Stimulated activated naive CD4-positive, alpha-beta T cell treated with Interleukin-2 at 50 U/mL for 16 hours (primary cell): Measurements from ENCODE around the gene MICU2.

Experiments used
- DNase-seq: peaks from one replicate; lab custom pipeline; 2025; lab: John Stamatoyannopoulos, UW

The MICU2 gene, protein sequence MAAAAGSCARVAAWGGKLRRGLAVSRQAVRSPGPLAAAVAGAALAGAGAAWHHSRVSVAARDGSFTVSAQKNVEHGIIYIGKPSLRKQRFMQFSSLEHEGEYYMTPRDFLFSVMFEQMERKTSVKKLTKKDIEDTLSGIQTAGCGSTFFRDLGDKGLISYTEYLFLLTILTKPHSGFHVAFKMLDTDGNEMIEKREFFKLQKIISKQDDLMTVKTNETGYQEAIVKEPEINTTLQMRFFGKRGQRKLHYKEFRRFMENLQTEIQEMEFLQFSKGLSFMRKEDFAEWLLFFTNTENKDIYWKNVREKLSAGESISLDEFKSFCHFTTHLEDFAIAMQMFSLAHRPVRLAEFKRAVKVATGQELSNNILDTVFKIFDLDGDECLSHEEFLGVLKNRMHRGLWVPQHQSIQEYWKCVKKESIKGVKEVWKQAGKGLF

GRCh38 chr13:21603531-21604448 lies at the start of gene MICU2:
Gene MICU2 (minus strand): TSS chr13:21604170. CDS start chr13:21604148, 22 bp downstream.
- peak; percentile 92 for DNase-seq

- DNase-seq, result no peak
Observed at GRCh38 chr13:21641629-21642028, 37.7 kb upstream of the MICU2 start.

DNA sequence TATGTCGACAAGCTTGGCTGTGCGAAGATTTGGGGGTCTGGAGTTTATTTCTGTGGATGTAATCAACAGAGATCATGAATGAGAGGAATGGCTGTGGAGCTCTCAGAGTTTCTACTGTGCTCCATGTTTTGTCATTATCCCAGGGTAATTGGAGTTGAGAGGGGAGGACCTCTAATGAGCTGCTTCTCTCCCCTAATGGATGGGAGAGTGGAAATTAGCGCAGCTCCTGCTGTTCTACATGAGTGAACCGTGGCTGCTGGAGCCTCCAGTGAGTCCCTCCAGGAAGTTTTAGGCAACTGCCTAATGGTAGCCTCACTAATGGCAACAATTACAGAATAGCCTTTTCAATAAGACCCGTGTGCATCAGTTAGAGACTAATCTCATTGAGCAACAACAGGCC lies 35.6 kb upstream of the MICU2 start:
- no peak for DNase-seq

GRCh38 chr13:21638319-21639282 lies 34.6 kb upstream of the MICU2 start:
- no peak for DNase-seq

DNA sequence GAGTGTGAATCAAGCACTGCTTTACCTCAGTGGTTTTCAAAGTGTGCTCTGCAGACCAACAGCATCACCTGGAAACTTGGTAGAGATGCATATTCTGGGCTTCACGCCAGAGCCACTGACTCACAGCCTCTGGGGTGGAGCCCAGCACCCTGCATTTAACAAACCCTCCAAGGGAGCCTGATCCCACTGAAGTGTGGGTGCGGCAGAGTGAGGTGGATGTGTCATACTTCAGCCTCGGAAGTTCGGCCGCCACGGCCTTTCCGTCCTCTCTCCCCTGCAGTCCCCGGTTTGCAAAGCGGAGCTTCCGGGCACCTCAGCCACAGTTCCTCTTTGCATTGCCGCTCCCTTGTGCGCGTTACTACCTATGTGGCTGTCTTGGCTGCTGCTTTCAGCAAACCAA lies 33.3 kb upstream of the MICU2 start:
- no peak for DNase-seq

- DNase-seq, result no peak
Observed at GRCh38 chr13:21636656-21637055, 32.7 kb upstream of the MICU2 start.

DNA sequence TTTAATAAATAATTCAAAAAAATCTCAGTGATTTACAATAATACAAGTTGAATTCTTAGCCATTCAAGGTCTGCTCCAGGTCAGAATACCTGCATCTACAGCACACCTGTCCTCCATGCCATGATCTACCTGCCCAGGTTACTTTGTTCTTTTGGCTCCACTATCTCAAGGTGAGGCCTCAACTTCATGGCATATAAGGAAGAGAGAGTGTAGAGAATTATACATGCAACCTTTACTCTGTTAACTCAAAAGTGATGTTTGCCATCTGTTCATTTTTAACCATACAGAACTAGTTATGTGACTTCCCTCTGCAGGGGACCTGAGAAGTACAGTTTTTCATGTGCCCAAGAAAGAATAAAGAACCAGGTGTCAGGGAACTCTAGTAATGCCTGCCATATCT lies 28.2 kb upstream of the MICU2 start:
- no peak for DNase-seq

GRCh38 chr13:21625366-21625765 lies 21.4 kb upstream of the MICU2 start:
- no peak for DNase-seq

DNA sequence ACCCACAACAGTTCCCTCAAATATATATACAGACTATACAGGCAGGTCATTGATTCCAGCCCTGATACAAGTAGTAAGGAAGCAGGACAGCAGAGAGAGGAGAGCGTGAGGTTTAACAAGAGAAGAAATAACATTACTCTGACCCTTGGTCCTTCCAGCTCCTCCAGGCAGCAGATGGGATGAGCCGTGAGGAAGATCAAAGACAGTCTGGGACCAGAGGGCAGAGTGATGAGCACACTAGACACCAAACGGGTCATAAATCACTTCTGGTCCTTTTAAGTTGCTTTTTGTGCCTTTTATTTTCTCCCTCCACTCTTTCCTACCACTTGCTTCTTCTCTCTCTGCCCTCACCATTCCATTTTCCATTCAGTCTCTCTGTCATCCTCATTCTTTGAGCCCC lies 16.9 kb upstream of the MICU2 start:
- DNase-seq, result no peak

DNA sequence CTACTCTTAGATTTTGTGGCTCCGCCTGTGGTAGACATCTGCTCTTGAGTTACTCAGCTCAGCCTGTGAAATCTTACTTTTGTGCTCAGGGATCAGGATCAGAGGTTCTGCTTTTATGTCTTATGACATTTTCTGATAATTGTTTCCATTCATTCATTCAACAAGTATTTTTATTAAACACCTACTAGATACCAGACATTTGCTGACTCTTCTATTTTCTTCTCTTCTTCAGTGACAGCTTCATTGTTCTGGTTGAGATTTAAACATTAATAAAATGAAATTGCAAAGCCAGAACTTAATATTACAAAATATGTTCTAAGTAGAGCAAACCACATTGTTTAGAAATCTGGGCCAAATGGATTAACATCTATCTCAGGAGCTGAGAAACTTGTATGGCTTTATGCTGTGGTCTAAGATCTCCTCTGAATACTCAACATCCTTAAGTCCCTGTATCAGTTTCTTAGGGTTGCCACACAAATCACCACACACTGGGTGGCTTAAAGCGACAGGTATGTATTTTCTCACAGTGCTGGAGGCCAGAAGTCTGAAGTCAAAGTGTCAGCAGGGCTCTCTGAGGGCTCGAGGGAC lies 15.8 kb upstream of the MICU2 start:
- DNase-seq, result no peak

GRCh38 chr13:21616880-21617279 lies 12.9 kb upstream of the MICU2 start:
- no peak for DNase-seq

DNA sequence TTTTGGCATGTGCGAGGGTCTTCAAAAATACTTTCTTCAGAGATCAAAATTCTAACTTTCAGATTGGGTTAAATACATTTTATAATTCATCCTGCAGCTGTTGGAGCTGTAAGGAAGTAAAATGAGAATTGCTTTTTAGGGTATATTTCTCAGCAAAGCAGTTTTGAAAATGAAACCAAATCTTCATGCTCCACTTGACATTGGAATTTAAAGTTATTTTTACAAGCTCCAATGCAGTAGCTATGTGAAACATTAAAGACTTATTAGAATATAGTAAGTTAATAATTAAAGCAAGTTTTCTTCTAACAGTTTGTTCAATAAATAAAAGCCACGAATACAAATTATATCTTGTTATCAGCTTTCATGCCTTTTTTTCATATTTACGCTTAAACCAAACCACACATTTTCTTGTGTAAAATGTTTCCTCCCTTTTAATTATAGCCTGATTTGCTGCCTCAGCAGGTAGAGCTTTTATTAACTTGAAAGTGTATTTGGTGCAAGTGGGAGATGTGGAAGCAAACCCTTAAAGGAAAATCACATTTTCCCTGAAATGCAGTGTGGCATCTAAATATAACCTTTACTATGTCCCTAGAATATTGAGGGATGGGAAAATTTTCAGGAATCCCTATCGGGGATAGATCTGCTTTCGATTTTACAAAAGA lies 12.4 kb upstream of the MICU2 start:
- DNase-seq, result no peak

GRCh38 chr13:21615427-21615826 lies 11.5 kb upstream of the MICU2 start:
- DNase-seq, result no peak

DNA sequence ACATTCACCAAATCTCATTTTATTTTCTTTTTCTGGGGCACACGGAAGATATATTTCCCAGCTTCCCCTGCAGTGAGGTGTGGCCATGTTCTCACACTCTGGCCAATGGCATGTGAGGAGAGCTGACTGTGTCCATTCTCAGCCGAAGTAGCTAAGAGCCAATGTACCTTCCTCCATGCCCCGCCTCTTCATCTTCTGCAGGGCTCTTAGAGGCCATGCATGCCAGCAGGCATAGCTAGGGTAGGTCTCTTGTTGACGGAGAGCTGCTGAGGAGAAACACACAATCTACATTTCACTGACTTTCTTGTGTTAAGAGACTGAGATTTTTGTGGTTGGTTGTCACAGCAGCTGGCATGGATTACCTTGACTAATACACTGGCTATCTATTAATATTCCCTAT lies 9.8 kb upstream of the MICU2 start:
- DNase-seq, result no peak

GRCh38 chr13:21611385-21611784 lies 7.4 kb upstream of the MICU2 start:
- no peak for DNase-seq

- no peak for DNase-seq
Observed at GRCh38 chr13:21610687-21611086, 6.7 kb upstream of the MICU2 start.

- DNase-seq, result no peak
Observed at GRCh38 chr13:21608961-21609360, 5.0 kb upstream of the MICU2 start.

DNA sequence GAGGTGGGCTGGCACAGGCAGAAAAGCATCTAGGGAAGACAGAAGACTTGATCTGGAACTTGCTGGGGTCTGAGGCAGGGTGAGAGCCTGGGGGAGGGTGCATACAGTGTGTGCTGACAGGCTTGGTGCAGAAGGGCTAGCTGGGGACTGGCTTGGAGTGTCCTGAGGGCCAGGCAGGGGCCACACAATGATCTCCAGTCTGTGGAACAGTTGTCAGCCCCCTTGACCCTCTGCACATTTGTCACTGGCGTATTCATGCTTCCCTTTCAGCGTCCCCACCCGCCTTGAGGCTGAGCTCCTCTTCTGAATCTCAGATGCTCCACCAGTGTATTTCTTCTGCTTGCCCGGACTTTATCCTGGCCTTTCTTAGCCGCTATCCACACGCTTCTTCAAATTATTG lies 2.8 kb upstream of the MICU2 start:
- DNase-seq, result no peak

GRCh38 chr13:21606251-21606650 lies 2.3 kb upstream of the MICU2 start:
- DNase-seq, result no peak

DNA sequence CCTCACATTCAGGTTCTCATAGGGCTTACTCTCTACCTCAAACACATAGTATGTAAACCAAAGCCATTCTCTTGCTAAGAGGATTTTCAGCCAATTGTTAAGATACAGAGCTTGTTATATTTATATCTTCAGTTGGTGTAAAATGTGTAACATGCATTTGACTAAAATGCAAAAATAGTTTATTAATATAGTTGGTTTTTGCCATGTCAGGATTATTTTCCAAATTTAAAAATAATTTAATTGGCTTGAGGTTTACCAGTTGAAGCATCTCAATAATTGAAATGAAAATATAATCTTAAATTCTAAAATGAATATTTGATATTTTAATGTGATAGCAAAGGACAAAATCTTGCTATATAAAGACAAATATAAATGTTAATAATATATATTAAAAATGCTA lies 7.2 kb downstream of the MICU2 start:
- DNase-seq, result no peak

DNA sequence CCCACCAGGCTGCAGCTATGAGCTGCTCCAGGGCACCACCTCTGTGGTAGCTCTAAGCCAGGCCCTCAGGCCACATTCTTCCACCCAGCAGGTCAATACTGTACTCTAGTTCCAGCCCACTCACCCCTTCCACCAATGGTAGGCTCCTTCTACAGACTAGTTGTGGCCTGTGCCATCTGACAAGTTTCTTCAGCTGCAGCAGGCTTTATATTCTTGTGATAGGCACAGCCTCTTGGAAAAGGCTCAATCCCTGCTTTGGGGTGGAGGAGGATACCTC lies 8.5 kb downstream of the MICU2 start:
- no peak for DNase-seq
